Ishikawa (cell line): ENCODE measurements around the gene SNX27.

ENCODE experiments used
- CEBPB ChIP-seq: IDR thresholded peaks from 2 replicates; pipeline ENCODE4 v1.6.1; 2012
- CREB1 ChIP-seq: IDR thresholded peaks from 2 replicates; pipeline ENCODE4 v1.6.1; 2012; ENCODE audit warnings: low read depth
- EGR1 ChIP-seq: IDR thresholded peaks from 2 replicates; pipeline ENCODE4 v1.6.1; 2012
- EP300 ChIP-seq: IDR thresholded peaks from 2 replicates; pipeline ENCODE4 v1.6.1; 2012; ENCODE audit warnings: borderline replicate concordance
- FOXM1 ChIP-seq: IDR thresholded peaks from 2 replicates; pipeline ENCODE4 v1.6.1; 2012; ENCODE audit warnings: low read depth, borderline replicate concordance
- NFIC ChIP-seq: IDR thresholded peaks from 2 replicates; pipeline ENCODE4 v1.6.1; 2012
- RAD21 ChIP-seq: IDR thresholded peaks from 2 replicates; pipeline ENCODE4 v1.6.1; 2012; ENCODE audit warnings: low read depth
- TAF1 ChIP-seq: IDR thresholded peaks from 2 replicates; pipeline ENCODE4 v1.6.1; 2012; ENCODE audit warnings: low read depth, mild to moderate bottlenecking
- TCF12 ChIP-seq: IDR thresholded peaks from 2 replicates; pipeline ENCODE4 v1.6.1; 2012; ENCODE audit warnings: low read depth
- TEAD4 ChIP-seq: IDR thresholded peaks from 2 replicates; pipeline ENCODE4 v1.6.1; 2012
- YY1 ChIP-seq: IDR thresholded peaks from 2 replicates; pipeline ENCODE4 v1.6.1; 2012; ENCODE audit warnings: low read depth
- ZBTB7A ChIP-seq: IDR thresholded peaks from 2 replicates; pipeline ENCODE4 v1.6.1; 2012; ENCODE audit warnings: low read depth
- TF ChIP-seq, protein P1 (sequence below): IDR thresholded peaks from 2 replicates; pipeline ENCODE4 v1.6.1; 2012
- TF ChIP-seq, protein P2 (sequence below): IDR thresholded peaks from 2 replicates; pipeline ENCODE4 v1.6.1; 2012; ENCODE audit warnings: low read depth, mild to moderate bottlenecking
- TF ChIP-seq, protein P3 (sequence below): IDR thresholded peaks from 2 replicates; pipeline ENCODE4 v1.6.1; 2012

SNX27 gene

DNA sequence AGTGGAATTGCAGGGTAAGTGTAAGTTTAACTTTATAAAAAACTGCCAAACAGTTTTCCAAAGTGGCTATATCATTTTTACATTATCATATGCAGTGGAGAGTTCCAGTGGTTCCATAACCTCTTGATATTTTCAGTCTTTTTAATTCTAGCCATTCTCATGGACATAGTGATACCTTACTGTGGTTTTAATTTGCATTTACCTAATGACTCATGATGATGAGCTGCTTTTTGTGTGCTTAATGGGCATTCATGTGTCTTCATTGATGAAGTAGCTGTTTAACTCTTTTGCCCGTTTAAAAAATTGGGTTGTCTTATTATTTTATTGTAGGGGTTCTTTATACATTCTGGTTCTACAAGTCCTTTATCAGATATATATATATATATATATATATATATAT is 29.4 kb downstream of the SNX27 start:
- TF ChIP-seq, protein P1, sequence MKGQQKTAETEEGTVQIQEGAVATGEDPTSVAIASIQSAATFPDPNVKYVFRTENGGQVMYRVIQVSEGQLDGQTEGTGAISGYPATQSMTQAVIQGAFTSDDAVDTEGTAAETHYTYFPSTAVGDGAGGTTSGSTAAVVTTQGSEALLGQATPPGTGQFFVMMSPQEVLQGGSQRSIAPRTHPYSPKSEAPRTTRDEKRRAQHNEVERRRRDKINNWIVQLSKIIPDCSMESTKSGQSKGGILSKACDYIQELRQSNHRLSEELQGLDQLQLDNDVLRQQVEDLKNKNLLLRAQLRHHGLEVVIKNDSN: no peak
- TF ChIP-seq, protein P2, sequence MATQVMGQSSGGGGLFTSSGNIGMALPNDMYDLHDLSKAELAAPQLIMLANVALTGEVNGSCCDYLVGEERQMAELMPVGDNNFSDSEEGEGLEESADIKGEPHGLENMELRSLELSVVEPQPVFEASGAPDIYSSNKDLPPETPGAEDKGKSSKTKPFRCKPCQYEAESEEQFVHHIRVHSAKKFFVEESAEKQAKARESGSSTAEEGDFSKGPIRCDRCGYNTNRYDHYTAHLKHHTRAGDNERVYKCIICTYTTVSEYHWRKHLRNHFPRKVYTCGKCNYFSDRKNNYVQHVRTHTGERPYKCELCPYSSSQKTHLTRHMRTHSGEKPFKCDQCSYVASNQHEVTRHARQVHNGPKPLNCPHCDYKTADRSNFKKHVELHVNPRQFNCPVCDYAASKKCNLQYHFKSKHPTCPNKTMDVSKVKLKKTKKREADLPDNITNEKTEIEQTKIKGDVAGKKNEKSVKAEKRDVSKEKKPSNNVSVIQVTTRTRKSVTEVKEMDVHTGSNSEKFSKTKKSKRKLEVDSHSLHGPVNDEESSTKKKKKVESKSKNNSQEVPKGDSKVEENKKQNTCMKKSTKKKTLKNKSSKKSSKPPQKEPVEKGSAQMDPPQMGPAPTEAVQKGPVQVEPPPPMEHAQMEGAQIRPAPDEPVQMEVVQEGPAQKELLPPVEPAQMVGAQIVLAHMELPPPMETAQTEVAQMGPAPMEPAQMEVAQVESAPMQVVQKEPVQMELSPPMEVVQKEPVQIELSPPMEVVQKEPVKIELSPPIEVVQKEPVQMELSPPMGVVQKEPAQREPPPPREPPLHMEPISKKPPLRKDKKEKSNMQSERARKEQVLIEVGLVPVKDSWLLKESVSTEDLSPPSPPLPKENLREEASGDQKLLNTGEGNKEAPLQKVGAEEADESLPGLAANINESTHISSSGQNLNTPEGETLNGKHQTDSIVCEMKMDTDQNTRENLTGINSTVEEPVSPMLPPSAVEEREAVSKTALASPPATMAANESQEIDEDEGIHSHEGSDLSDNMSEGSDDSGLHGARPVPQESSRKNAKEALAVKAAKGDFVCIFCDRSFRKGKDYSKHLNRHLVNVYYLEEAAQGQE: no peak
- TF ChIP-seq, protein P3, sequence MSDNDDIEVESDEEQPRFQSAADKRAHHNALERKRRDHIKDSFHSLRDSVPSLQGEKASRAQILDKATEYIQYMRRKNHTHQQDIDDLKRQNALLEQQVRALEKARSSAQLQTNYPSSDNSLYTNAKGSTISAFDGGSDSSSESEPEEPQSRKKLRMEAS: no peak
- TF ChIP-seq TCF12: no peak
- no peak for TF ChIP-seq TEAD4

DNA sequence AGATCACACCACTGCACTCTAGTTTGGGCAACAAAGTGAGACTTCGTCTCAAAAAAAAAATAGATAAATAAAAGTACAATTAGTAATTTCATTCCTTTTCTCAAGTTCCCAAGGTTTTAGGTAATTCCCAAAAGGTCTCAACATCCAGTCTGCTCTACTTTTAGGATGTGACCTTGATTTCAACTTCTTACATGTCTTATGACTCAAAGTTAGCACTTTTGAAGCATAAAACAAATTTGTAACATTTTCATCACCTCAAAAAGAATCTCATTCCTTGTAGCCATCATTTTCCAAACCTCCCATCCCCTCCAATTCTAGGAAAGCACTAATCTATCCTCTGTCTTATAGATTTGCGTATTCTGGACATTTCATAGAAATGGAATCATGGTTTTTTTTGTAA is 32.2 kb downstream of the SNX27 start:
- TF ChIP-seq EP300 (no peak), TEAD4 (no peak), CREB1 (no peak), EGR1 (no peak)

DNA sequence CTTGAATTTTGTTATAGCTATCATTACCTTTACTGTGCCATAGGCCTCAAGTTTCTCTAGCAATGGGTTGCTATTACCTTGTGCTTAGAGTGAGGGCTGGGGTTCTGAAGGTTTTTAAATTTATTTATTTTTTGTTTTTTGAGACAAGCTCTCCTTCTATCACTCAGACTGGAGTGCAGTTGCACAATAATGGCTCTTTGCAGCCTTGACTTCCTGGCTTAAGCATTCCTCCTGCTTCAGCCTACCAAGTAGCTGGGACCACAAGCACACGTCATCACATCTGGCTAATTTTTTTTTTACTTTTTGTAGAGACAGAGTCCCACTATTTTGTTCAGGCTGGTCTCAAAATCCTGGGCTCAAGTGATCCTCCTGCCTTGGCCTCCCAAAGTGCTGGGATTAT is 41.5 kb downstream of the SNX27 start:
- TF ChIP-seq, protein P3: no peak
- TF ChIP-seq TEAD4 (no peak), CEBPB (no peak), FOXM1 (no peak), RAD21 (no peak), YY1 (no peak), NFIC (no peak), CREB1 (no peak), EGR1 (no peak), TCF12 (no peak), EP300 (no peak), TAF1 (no peak), ZBTB7A (no peak)
- TF ChIP-seq, protein P1: no peak
- TF ChIP-seq, protein P2: no peak

DNA sequence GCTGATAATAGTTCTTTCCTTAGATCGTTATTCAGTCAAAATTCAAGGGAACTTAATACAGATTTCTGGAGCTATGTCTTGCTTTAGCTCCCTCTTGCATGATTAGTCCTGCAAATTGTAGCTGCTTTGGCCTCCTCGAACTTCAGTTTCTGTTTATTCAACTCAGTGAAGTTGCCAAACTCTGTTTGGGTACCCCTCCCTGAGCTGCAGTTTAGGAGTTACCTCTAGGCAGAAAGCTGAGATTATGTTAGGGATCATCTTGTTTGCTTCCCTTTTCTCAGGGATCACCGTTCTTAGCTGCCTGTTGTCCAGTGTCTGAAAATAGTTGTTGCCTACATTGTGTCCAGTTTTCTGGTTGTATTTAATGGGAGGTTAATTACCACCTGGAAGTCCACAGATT is 43.5 kb downstream of the SNX27 start:
- TF ChIP-seq ZBTB7A (no peak), RAD21 (no peak), EGR1 (no peak), TCF12 (no peak)

DNA sequence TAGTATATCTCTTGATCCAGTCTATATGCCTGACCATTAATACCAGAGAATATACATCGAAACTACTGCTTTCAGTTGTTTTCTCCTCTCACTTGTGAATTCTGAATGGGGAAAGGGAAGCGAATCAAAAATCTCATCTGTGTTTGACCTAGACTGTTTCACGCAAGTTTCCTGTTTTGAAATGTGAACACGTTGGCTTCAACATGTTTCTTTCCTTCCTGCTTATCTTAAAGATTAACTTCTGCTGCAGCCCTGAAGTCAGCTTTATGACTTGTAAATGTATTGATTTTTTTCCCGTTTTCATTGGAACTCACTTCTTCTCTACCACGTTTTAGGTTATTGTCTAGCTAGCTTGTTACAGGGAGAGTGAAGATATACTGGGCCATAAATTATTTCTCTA is 49.9 kb downstream of the SNX27 start:
- no peak for TF ChIP-seq FOXM1
- no peak for TF ChIP-seq TAF1
- TF ChIP-seq NFIC: no peak
- TF ChIP-seq CREB1: no peak
- no peak for TF ChIP-seq TCF12

DNA sequence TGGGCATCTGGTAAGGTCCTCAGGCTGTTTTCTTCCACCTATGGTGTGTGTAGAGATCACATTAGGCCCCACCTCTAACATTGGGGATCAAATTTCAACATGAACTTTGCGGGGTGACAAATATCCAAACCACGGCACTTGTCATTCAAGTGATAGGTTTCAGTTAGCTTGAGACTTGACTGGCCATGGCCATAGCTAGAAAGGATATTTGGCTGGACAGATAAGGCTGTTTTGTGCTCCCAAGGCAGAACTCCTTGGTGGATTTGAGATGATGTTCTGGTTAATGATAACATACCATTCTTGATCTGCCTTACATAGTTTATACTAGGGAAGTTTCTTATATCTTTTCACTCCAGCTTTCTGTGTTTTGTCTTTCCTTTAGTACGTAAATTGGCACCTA is 56.2 kb downstream of the SNX27 start:
- TF ChIP-seq, protein P2: no peak
- TF ChIP-seq NFIC (no peak), RAD21 (no peak), TCF12 (no peak), ZBTB7A (no peak), CEBPB (no peak), FOXM1 (no peak), EP300 (no peak), EGR1 (no peak), CREB1 (no peak), YY1 (no peak), TEAD4 (no peak), TAF1 (no peak)
- TF ChIP-seq, protein P3: no peak
- TF ChIP-seq, protein P1: no peak
